ENCODE measurements around the gene CCN5.

Gene CCN5

DNA sequence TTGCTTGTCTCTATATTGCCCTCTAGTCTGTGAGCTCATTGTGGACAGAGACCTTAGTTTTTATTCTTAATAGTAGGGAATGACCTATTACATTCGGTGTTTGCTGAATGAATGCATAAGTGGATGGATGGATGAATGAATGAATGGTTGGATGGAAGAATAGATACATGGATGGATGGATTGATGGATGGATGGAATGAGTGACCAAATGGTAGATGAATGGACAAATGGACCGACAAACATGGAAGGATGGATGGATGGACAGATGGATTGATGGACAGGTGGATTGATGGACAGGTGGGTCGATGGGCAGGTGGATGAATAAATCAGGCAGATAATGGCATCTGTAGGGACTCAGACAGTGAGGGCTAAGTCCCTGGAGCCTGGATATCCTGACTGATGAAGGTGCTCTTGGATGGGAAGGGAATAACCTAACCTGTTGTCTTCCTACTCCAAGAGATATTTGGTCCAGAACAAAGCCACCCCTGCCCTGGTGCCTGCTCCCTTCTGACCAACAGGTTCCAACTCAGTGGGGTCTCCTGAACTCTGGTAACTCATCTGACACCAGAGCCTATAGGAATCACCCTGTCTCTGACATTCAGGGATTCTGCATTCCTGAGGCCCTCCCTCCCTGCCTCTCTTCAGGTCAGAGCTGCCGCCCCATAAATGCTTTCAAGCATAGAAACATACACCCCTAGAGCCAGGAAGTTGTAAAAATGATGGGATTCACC is 9.6 kb upstream of the CCN5 start:
- TF ChIP-seq POLR2A (IDR thresholded peaks at IDR 0.05; ENCODE audit: extremely low read depth, insufficient read length) (no peak), CTCF (IDR thresholded peaks at IDR 0.05; ENCODE audit: low read depth, low read length) (no peak), MYC (IDR thresholded peaks at IDR 0.05; ENCODE audit: low read depth, low read length) (no peak), MAX (IDR thresholded peaks at IDR 0.05; ENCODE audit: low read depth, low read length) (no peak)
- no peak for DNase-seq (ENCODE audit: low read depth)
- no peak overlapping the region for H3K4me3 ChIP-seq (ENCODE audit: low read depth, low read length)

GRCh38 chr20:44706301-44707017 is 8.7 kb upstream of the CCN5 start:
- TF ChIP-seq MYC (IDR thresholded peaks at IDR 0.05; ENCODE audit: low read depth, low read length) (no peak), CTCF (IDR thresholded peaks at IDR 0.05; ENCODE audit: low read depth, low read length) (no peak), MAX (IDR thresholded peaks at IDR 0.05; ENCODE audit: low read depth, low read length) (no peak), POLR2A (IDR thresholded peaks at IDR 0.05; ENCODE audit: extremely low read depth, insufficient read length) (no peak)
- no peak overlapping the region for H3K4me3 ChIP-seq (ENCODE audit: low read depth, low read length)
- DNase-seq (ENCODE audit: low read depth): no peak

- no peak for DNase-seq (ENCODE audit: low read depth)
- no peak overlapping the region for H3K4me3 ChIP-seq (ENCODE audit: low read depth, low read length)
- TF ChIP-seq CTCF (IDR thresholded peaks at IDR 0.05; ENCODE audit: low read depth, low read length): no peak
- no peak for TF ChIP-seq MYC (IDR thresholded peaks at IDR 0.05; ENCODE audit: low read depth, low read length)
- no peak for TF ChIP-seq POLR2A (IDR thresholded peaks at IDR 0.05; ENCODE audit: extremely low read depth, insufficient read length)
- TF ChIP-seq MAX (IDR thresholded peaks at IDR 0.05; ENCODE audit: low read depth, low read length): no peak
Observed at GRCh38 chr20:44707018-44707579, 8.1 kb upstream of the CCN5 start.

DNA sequence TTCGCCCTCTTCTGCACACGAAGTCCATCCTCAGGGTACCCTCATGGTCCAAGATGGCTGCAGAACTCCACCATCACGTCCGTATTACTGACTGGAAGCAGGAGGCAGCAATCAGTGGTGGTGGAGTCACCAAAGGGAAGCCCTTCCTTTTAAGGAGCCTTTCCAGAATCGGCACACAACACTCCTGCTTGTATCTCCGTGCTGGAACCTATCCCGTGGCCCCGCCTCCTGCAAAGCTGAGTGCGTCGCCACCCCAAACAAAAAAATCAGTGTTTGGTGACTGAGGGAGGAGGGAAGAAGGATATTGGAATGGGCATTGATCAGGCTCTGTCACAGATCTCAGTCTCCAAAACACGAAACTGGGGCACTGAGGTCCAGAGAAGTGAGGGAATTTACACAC is 5.8 kb upstream of the CCN5 start:
- H3K4me3 ChIP-seq (ENCODE audit: low read depth, low read length): no peak overlapping the region
- TF ChIP-seq MYC (IDR thresholded peaks at IDR 0.05; ENCODE audit: low read depth, low read length) (no peak), POLR2A (IDR thresholded peaks at IDR 0.05; ENCODE audit: extremely low read depth, insufficient read length) (no peak), MAX (IDR thresholded peaks at IDR 0.05; ENCODE audit: low read depth, low read length) (no peak), CTCF (IDR thresholded peaks at IDR 0.05; ENCODE audit: low read depth, low read length) (no peak)
- DNase-seq (ENCODE audit: low read depth): no peak

- H3K4me3 ChIP-seq (ENCODE audit: low read depth, low read length): no peak overlapping the region
- TF ChIP-seq MAX (IDR thresholded peaks at IDR 0.05; ENCODE audit: low read depth, low read length): no peak
- no peak for TF ChIP-seq CTCF (IDR thresholded peaks at IDR 0.05; ENCODE audit: low read depth, low read length)
- TF ChIP-seq MYC (IDR thresholded peaks at IDR 0.05; ENCODE audit: low read depth, low read length): no peak
- no peak for TF ChIP-seq POLR2A (IDR thresholded peaks at IDR 0.05; ENCODE audit: extremely low read depth, insufficient read length)
- no peak for DNase-seq (ENCODE audit: low read depth)
Observed at GRCh38 chr20:44709797-44710196, 5.4 kb upstream of the CCN5 start.
